Vagina (tissue), 2 donors: ENCODE measurements around the gene SNRPB2. TPM values are rescaled to one million over a fixed set of nuclear protein-coding genes. Genes with fewer than 3 reads are reported as not detected.

Experiments
- DNase-seq, 2 donors: peaks; one replicate each; pipeline ENCODE4 v3.0.0-alpha.2; 2017; ENCODE audit errors: extremely low spot score in 2 of 2
- H3K27ac ChIP-seq: fragments of 200-600 bp; sonication (generic); one replicate; pipeline ENCODE4 v1.5.1; 2019
- H3K27me3 ChIP-seq: fragments of 200-600 bp; sonication (generic); one replicate; pipeline ENCODE4 v1.5.1; 2019
- H3K36me3 ChIP-seq, 2 donors: fragments of 200-600 bp; sonication (generic); one replicate each; pipeline ENCODE4 v1.5.1; 2017 to 2019
- H3K4me1 ChIP-seq: fragments of 200-600 bp; sonication (generic); one replicate; pipeline ENCODE4 v1.5.1; 2019
- H3K4me3 ChIP-seq, 2 donors: fragments of 200-600 bp; sonication (generic); 1 replicate in 1 of 2; 2 replicates in 1 of 2; pipeline ENCODE4 v1.5.1; 2016 to 2019
- H3K9me3 ChIP-seq: fragments of 200-600 bp; sonication (generic); one replicate; pipeline ENCODE4 v1.5.1; 2019
- POLR2A ChIP-seq, 2 donors: fragments of 450-650 bp; IDR thresholded peaks; one replicate each; pipeline ENCODE4 v1.6.1; 2017; ENCODE audit warnings: antibody characterized with exemption in 2 of 2, mild to moderate bottlenecking in 2 of 2, moderate library complexity in 2 of 2
- POLR2AphosphoS5 ChIP-seq, 2 donors: sonication (generic); formaldehyde crosslinking; IDR thresholded peaks; one replicate each; pipeline ENCODE4 v1.9.0; 2017; ENCODE audit warnings: antibody characterized with exemption in 2 of 2, mild to moderate bottlenecking in 2 of 2, low read depth in 1 of 2; ENCODE audit not compliant: insufficient read depth in 1 of 2
- intact Hi-C: fragments of 100-400 bp; cut with DNase I; formaldehyde crosslinking; loops from one replicate; pipeline ENCODE4 v1.15.1; 2023
- total RNA-seq: library from RNA; depleted of rRNA; stranded (reverse); fragments of >200 nt; gene quantifications from one replicate; pipeline ENCODE4 v1.2.3, GENCODE V29; 2016
- TF ChIP-seq, protein P1 (sequence below), 3 experiments: fragments of 450-650 bp in 2 of 3; fragments of 200-600 bp in 1 of 3; sonication (generic) in 1 of 3; IDR thresholded peaks; one replicate each; pipeline ENCODE4 v1.5.1; 2017 to 2019; ENCODE audit warnings: antibody characterized with exemption in 3 of 3, mild to moderate bottlenecking in 2 of 3, moderate library complexity in 2 of 3

The SNRPB2 gene
- total RNA-seq, 1 donor from 2014 or later: 17.2 TPM

DNA sequence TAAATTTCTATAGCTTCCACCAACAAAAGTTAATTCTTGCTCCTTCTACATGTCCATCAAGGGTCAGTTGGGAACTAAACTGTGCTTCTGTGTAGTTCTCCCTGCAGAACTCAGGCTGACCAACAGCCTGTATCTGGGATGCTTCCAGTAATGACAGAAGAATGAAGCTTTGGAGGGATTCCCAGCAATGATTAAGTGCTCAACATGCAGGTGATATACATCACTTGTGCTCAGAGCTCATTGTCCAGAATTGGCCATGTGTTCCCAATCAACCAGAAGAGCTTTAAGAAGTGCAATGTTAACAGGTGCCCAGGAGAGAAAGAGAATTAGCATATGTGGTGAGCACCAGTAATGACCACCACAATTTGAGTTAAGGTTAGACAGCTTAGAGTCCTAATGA, 37.4 kb upstream of the SNRPB2 start:
- H3K27ac ChIP-seq: no peak overlapping the region
- H3K4me3 ChIP-seq: no peak overlapping the region
- no peaks in the 10 kb centered on the region for H3K27me3 ChIP-seq
- no peak for DNase-seq
- no peaks in the 10 kb centered on the region for H3K4me1 ChIP-seq
- no peaks in the 10 kb centered on the region for H3K9me3 ChIP-seq
- TF ChIP-seq, protein P1, sequence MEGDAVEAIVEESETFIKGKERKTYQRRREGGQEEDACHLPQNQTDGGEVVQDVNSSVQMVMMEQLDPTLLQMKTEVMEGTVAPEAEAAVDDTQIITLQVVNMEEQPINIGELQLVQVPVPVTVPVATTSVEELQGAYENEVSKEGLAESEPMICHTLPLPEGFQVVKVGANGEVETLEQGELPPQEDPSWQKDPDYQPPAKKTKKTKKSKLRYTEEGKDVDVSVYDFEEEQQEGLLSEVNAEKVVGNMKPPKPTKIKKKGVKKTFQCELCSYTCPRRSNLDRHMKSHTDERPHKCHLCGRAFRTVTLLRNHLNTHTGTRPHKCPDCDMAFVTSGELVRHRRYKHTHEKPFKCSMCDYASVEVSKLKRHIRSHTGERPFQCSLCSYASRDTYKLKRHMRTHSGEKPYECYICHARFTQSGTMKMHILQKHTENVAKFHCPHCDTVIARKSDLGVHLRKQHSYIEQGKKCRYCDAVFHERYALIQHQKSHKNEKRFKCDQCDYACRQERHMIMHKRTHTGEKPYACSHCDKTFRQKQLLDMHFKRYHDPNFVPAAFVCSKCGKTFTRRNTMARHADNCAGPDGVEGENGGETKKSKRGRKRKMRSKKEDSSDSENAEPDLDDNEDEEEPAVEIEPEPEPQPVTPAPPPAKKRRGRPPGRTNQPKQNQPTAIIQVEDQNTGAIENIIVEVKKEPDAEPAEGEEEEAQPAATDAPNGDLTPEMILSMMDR (IDR thresholded peaks at IDR 0.05): no peak
- TF ChIP-seq POLR2AphosphoS5 (IDR thresholded peaks at IDR 0.05; ENCODE audit: insufficient read depth in 1 of 2, low read depth in 1 of 2): no peak
- no peak for TF ChIP-seq POLR2A (IDR thresholded peaks at IDR 0.05)
- intact Hi-C loops: no loop called here
- no peaks in the 10 kb centered on the region for H3K36me3 ChIP-seq

DNA sequence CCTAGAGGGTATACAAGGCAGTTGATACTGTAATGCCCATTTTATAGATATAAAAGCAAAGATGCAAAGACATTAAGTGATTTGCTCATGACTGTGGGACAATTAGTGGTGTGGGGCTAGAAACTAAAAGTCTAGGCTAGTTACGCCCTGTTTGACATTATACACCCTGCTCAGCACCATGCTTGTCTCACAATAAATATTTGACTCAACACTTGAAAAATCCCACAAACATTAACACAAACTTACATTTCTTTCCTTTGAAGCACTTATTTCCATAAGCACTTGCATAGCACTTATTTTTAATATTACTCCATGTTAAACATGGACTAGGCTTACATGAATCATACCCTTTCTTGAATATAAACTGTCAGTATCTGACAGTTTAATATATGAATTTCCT, 36.5 kb upstream of the SNRPB2 start:
- Histone ChIP-seq H3K9me3 (no peaks in the 10 kb centered on the region), H3K36me3 (no peaks in the 10 kb centered on the region), H3K4me3 (no peak overlapping the region), H3K27ac (no peak overlapping the region), H3K27me3 (no peaks in the 10 kb centered on the region), H3K4me1 (no peaks in the 10 kb centered on the region)
- intact Hi-C loops: no loop called here
- TF ChIP-seq, protein P1 (IDR thresholded peaks at IDR 0.05): no peak
- no peak for TF ChIP-seq POLR2A (IDR thresholded peaks at IDR 0.05)
- no peak for TF ChIP-seq POLR2AphosphoS5 (IDR thresholded peaks at IDR 0.05; ENCODE audit: insufficient read depth in 1 of 2, low read depth in 1 of 2)
- no peak for DNase-seq

DNA sequence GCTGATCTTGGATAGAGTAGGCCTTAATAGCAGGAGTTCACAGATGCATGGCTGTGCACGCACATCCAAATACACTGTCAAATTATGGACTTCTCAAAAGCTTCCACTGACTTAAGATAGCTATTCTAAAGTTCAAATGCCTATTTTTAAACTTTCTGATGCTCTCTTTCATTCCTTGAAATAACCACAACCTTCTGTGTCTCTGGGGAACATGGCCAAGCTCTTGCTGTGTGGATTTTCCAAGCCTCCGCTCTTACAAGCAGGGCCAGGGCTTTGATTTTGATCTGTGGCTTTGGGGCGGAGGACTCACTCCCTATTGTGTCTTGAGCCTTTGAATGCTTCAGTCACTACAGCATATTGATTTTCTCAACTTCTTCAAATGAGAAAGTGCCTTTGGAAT, 35.7 kb upstream of the SNRPB2 start:
- no peak overlapping the region for H3K4me3 ChIP-seq
- intact Hi-C loops: no loop called here
- H3K27ac ChIP-seq: no peak overlapping the region
- DNase-seq: no peak
- no peaks in the 10 kb centered on the region for H3K36me3 ChIP-seq
- H3K27me3 ChIP-seq: no peaks in the 10 kb centered on the region
- H3K9me3 ChIP-seq: no peaks in the 10 kb centered on the region
- no peak for TF ChIP-seq POLR2AphosphoS5 (IDR thresholded peaks at IDR 0.05; ENCODE audit: insufficient read depth in 1 of 2, low read depth in 1 of 2)
- no peak for TF ChIP-seq POLR2A (IDR thresholded peaks at IDR 0.05)
- TF ChIP-seq, protein P1 (IDR thresholded peaks at IDR 0.05): no peak
- no peaks in the 10 kb centered on the region for H3K4me1 ChIP-seq

DNA sequence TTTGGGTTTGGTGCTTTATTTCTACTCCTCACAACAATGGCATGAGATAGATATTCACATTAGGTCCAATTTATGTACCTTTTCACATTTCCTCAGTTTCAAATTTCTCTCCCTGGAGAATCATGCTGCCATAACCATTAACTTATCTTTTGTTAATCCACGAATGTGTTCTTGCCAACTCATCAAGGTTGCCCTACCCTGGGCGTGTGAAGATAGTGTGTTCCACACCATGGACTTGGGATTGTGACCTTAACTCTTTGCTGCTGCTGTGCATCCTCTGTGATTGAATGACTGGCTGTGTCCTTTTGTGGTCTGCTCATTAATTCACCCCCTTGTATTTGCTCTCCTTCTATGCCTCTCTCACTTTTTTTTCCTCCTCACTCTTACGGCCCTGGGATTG, 34.2 kb upstream of the SNRPB2 start:
- Histone ChIP-seq H3K9me3 (no peaks in the 10 kb centered on the region), H3K4me1 (no peaks in the 10 kb centered on the region), H3K27ac (no peak overlapping the region), H3K27me3 (no peaks in the 10 kb centered on the region), H3K4me3 (no peak overlapping the region), H3K36me3 (no peaks in the 10 kb centered on the region)
- no peak for TF ChIP-seq POLR2A (IDR thresholded peaks at IDR 0.05)
- TF ChIP-seq POLR2AphosphoS5 (IDR thresholded peaks at IDR 0.05; ENCODE audit: insufficient read depth in 1 of 2, low read depth in 1 of 2): no peak
- TF ChIP-seq, protein P1 (IDR thresholded peaks at IDR 0.05): no peak
- DNase-seq: no peak
- intact Hi-C loops: no loop called here

DNA sequence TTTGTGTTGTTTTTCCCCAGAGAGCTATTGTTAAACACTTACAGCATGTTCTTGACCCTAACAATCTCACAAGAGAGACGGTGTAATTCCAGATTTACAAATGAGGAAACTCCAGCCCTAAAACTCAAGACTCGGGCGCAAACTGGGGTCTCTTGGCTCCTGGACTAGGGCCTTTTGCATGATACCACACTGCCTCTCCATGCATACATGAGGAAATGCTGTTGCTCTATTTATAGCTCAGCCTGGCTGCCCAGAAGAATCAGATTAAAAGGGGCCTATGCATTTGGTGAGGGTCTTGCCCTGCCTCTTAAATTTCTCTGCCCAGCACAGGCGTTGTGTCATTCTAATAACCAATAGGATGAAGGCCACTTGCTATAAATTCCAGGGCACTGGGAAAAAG, 30.5 kb upstream of the SNRPB2 start:
- DNase-seq: no peak
- H3K36me3 ChIP-seq: no peaks in the 10 kb centered on the region
- intact Hi-C loops: no loop called here
- H3K27ac ChIP-seq: no peak overlapping the region
- H3K4me1 ChIP-seq: no peaks in the 10 kb centered on the region
- TF ChIP-seq POLR2AphosphoS5 (IDR thresholded peaks at IDR 0.05; ENCODE audit: insufficient read depth in 1 of 2, low read depth in 1 of 2) (no peak), POLR2A (IDR thresholded peaks at IDR 0.05) (no peak)
- TF ChIP-seq, protein P1 (IDR thresholded peaks at IDR 0.05): no peak
- no peaks in the 10 kb centered on the region for H3K9me3 ChIP-seq
- no peaks in the 10 kb centered on the region for H3K27me3 ChIP-seq
- H3K4me3 ChIP-seq: no peak overlapping the region
